H4 (cell line): ENCODE measurements around the gene WRAP73. TPM values are rescaled to one million over a fixed set of nuclear protein-coding genes. Genes with fewer than 3 reads are reported as not detected.

Experiments
- total RNA-seq: library from RNA; depleted of rRNA; stranded (reverse); fragments of >200 nt; shearing (Covaris generic); gene quantifications from 2 replicates; pipeline ENCODE4 v1.2.3, GENCODE V29; 2014; rRNA removed

The WRAP73 gene
- total RNA-seq, 1 experiment from 2014 or later = 23.8 TPM

Other genes starting within 250 kb of the WRAP73 start
- 0.58 and 0.97 TPM in 2 replicates for gene ARHGEF16, start 195.4 kb downstream of the WRAP73 start, total RNA-seq
- 0.58 and 1.1 TPM in 2 replicates for gene MEGF6, start 38.6 kb downstream of the WRAP73 start, total RNA-seq
- 10.9 and 11.7 TPM in 2 replicates for gene TPRG1L, start 25.1 kb downstream of the WRAP73 start, total RNA-seq
- 1.5 and 2.0 TPM in 2 replicates for gene TP73, start 2.4 kb upstream of the WRAP73 start, total RNA-seq
- gene CCDC27, start 102.3 kb upstream of the WRAP73 start, total RNA-seq = not detected in 2 replicates
- not detected in 2 replicates for gene SMIM1, start 122.6 kb upstream of the WRAP73 start, total RNA-seq
- 17.3 and 20.9 TPM in 2 replicates for gene LRRC47, start 146.4 kb upstream of the WRAP73 start, total RNA-seq
- gene CEP104, start 207.1 kb upstream of the WRAP73 start, total RNA-seq = 13.1 and 23.5 TPM in 2 replicates
- 5.8 and 7.7 TPM in 2 replicates for gene DFFB, start 207.4 kb upstream of the WRAP73 start, total RNA-seq